GM15510 (cell line): ENCODE data around the gene TSPAN9.

Experiments
- POLR2A ChIP-seq: IDR thresholded peaks from 3 replicates; pipeline ENCODE4 v1.6.1; 2011; ENCODE audit warnings: borderline replicate concordance; ENCODE audit not compliant: insufficient read length; ENCODE audit errors: extremely low read depth

TSPAN9 gene

GRCh38 chr12:3171195-3171591 is 94.0 kb downstream of the TSPAN9 start:
- TF ChIP-seq POLR2A: no peak

- no peak for TF ChIP-seq POLR2A
Measured at GRCh38 chr12:3172124-3173007, 95.2 kb downstream of the TSPAN9 start.

- TF ChIP-seq POLR2A: no peak
Measured at GRCh38 chr12:3173008-3173553, 95.9 kb downstream of the TSPAN9 start.

GRCh38 chr12:3173912-3174311 is 96.7 kb downstream of the TSPAN9 start:
- no peak for TF ChIP-seq POLR2A

GRCh38 chr12:3175238-3175637 is 98.1 kb downstream of the TSPAN9 start:
- TF ChIP-seq POLR2A: no peak

GRCh38 chr12:3176754-3177153 is 99.6 kb downstream of the TSPAN9 start:
- no peak for TF ChIP-seq POLR2A

GRCh38 chr12:3177778-3178425 is 100.7 kb downstream of the TSPAN9 start:
- TF ChIP-seq POLR2A: no peak

GRCh38 chr12:3178671-3179313 is 101.6 kb downstream of the TSPAN9 start:
- no peak for TF ChIP-seq POLR2A

GRCh38 chr12:3179731-3180130 is 102.6 kb downstream of the TSPAN9 start:
- no peak for TF ChIP-seq POLR2A

GRCh38 chr12:3182426-3182825 is 105.2 kb downstream of the TSPAN9 start:
- TF ChIP-seq POLR2A: no peak

- no peak for TF ChIP-seq POLR2A
Measured at GRCh38 chr12:3184485-3184884, 107.3 kb downstream of the TSPAN9 start.

GRCh38 chr12:3185260-3185870 is 108.2 kb downstream of the TSPAN9 start:
- TF ChIP-seq POLR2A: no peak

GRCh38 chr12:3186546-3187215 is 109.5 kb downstream of the TSPAN9 start:
- no peak for TF ChIP-seq POLR2A
